Astrocyte of the hippocampus (primary cell): ENCODE results near the gene RDH5.

Source experiments
- DNase-seq: peaks from one replicate; pipeline ENCODE4 v3.0.0; 2011; ENCODE audit warnings: low read depth, low spot score

The RDH5 gene

DNA sequence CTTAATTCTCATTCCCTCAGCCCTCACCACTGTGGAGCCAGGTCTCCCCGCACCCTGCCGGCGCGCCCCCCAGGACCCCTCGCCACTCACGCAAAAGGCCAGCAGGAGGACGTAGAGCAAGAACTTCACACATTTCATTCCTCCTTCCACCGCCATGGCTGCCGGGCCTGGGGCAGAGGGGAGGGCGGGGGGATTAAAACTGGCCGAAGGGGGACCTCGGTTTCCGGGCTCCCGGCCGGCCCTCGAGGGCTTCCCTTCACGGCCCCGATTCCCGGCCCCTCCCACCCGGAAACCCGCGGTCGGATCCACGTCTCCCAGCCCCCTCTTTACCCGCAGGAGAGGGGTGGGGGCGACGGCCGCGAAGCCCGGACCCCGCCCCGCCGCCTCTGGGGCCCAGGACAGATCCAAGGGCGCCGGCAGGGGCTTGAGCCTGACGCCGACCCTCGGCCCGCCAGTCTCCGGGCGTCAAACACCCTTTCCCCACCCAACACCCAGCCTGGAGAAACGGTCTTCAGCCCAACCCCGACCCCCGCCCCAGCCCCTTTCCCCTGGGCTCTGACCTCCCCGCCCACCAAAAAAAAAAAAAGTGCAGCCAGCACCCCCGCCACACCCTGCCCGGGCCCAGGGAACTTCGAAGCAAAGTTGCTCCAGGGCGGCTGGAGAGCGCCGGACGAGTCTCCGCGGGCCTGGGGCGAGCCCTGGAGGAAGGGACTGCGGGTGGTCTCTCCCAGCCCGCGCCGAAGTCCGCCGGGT lies 8.2 kb downstream of the RDH5 start:
- peak; percentile 87 for DNase-seq

- DNase-seq, result peak; percentile 95
These were observed 9.0 kb downstream of the RDH5 start, which contains the start of gene CD63 for GRCh38 chr12:55728939-55729818. Gene CD63 (minus strand): TSS chr12:55729009. CDS start chr12:55728341, 668 bp downstream.

- peak; percentile 75 for DNase-seq
These were observed 9.9 kb downstream of the RDH5 start for GRCh38 chr12:55729819-55730818.

DNA sequence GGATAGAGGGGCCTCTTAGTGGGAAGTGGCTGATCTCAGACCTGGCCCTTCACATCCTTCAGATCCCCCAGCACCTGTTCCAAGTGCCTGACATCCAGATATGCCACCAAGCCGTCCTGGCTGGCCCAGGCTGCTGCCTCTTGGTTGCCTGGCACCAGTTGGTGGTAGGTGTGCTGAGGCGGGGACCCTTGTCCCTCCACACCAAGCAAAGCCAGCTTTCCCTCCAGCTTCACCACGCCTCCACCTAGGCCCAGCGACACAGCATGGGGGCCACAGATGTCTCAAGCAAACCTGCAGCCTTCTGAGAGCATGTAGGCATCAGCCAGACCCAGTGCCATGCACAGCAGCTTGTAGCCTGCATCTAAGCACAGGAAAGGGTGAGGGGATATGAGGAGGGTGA lies 12.1 kb downstream of the RDH5 start:
- DNase-seq, result no peak

DNA sequence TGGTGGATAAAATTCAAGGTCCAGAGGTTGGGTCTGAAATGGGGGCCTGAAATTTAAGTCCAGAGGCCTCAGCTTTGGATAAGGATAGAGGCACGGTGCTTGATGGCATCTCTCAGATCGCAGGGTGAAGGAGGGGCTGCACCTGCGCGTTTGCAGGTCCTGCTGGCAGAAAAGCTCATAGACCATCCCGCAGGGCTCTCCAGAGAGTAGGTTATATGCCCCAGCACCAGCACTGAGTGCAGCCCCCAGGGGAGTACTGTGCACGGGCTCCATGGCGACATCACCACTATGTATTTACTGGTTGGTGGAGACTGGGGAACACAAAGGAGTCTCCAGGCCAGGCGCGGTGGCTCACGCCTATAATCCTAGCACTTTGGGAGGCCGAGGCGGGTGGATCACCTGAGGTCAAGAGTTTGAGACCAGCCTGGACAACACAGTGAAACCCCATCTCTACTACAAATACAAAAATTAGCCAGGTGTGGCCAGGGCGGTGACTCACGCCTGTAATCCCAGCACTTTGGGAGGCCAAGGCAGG lies 12.9 kb downstream of the RDH5 start:
- DNase-seq, result no peak

- no peak for DNase-seq
These were observed 13.7 kb downstream of the RDH5 start for GRCh38 chr12:55733858-55734257.

- DNase-seq, result no peak
These were observed 14.4 kb downstream of the RDH5 start for GRCh38 chr12:55734595-55734994.

DNA sequence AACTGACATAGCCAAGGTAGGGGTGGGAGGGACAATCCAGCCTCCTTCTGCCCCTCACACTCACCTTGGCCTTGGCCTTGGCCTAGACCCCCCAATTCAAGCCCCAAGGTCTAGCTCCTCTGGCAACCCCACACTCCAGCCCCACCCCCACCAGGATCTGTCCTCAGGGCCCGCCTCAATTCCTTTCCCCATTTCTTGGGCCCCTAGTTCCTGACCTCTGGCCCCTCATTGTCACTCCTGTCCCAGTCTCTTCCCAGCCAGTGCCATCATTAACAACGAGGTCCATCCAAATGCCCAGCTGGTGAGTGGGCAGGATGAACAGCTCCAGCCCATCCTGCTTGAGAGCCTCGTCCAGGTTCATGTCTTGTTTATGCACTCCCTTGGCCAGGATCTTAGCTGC lies 15.9 kb downstream of the RDH5 start:
- DNase-seq, result no peak

DNA sequence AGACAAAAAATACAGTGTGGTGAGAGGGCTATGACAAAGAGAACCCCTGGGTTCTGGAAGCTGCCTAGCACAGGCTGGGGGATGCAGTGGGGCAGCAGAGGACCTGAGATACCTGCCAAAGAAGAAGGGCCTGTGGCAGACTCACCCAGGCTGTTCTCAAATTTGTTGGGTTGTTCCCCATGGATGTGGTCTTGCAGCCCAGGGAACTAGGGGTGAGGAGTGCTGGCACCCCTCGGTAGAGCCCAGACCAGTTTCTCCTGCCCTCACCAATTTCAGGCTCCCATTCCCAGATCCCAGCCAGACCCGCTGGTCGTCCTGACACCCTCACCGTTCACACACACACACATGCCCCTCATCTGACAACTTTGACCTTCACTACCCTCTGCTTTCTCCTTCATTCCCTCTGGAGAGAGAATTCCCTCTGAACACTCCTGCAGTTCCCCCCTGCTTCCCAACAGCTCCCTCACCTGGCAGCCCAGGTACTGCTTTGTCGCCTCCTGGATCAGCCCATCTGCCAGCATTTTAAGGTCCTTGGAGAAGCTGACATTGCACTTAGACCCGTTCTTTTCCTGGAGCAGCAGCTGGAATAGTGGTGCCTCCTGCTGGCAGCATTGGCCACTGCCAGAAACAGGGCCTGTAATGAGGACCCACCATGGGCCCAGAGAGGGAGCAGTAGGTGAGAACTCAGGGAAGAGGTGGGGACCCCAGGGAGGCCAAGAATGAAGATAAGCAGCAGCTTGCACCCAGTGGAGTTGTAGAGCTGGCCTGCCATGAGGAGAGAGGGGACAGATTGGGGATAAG lies 16.8 kb downstream of the RDH5 start:
- DNase-seq, result peak; percentile 84

DNA sequence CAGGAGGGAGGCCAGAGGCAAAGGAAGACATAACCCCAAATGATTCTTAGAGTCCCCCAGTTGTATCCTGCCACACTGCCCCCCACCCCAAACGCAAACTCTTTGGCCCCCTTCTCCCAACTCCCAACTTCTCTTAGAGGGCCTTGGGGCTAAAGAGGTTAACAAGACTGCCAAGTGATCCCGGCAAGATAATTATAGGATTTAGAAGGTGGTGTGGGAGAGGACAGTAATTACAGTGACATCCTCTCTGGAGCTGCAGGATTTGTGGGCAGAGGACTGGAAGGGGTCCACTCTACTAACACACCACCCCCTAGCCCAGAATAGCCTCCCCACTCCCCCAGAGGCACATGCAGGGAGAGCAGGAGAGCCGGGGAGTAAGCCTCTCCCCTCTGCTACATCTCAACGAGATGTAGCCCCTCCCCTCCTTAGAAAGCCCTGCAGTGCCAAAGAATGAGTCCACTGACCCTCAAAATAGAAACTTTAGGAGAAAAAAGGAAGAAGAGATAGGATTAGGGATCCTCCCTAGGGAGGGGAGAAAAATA lies 17.5 kb downstream of the RDH5 start:
- peak; percentile 29 for DNase-seq

GRCh38 chr12:55738123-55739024 lies 18.2 kb downstream of the RDH5 start:
- peak; percentile 93 for DNase-seq

DNA sequence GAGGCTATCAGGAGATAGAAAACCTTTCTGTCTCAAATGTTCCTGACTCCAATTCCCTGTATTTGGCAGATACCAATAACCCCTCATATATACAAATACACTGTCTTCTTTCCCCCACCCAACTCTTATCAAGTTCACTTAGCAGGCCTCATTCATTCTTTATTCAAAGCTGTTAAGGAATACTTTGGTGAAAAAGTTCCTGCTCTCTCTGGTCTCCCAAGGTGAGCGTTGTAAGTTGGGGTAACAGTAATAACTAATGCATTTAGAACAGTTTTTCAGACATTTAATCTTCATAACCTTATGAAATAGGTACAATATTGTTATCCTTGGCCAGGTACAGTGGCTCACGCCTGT lies 18.8 kb downstream of the RDH5 start:
- no peak for DNase-seq

- DNase-seq, result no peak
These were observed 21.9 kb downstream of the RDH5 start for GRCh38 chr12:55741931-55742680.

- DNase-seq, result peak; percentile 92
These were observed 22.7 kb downstream of the RDH5 start, which contains the start of gene GDF11 for GRCh38 chr12:55742719-55743405. Gene GDF11 (plus strand): TSS chr12:55743122. CDS start chr12:55743317, 195 bp downstream.

- DNase-seq, result peak; percentile 86
These were observed 23.5 kb downstream of the RDH5 start for GRCh38 chr12:55743406-55744339.

- DNase-seq, result peak; percentile 44
These were observed 24.3 kb downstream of the RDH5 start for GRCh38 chr12:55744340-55745030.
